Measurements from ENCODE around the gene EPS15. TPM values are rescaled to one million over a fixed set of nuclear protein-coding genes. Genes with fewer than 3 reads are reported as not detected.
"Not testable (repeated sequence)": the region's sequence is repeated elsewhere in the genome, so short reads cannot be mapped to it uniquely, and the experiment has no call there.

Gene EPS15
- total and polyA plus RNA-seq, 2 donors (not counting 1 experiment from before 2014, with no cell fraction given) = 40.3 to 151 TPM

GRCh38 chr1:51392241-51392640, 126.8 kb downstream of the EPS15 start:
- Histone ChIP-seq H3K4me2 (replicated peaks; ENCODE audit: low read depth, low read length, poor library complexity, severe bottlenecking) (no peak overlapping the region), H3K9me3 (ENCODE audit: control extremely low read depth in 1 of 3, control insufficient read depth in 2 of 3, insufficient read depth in 1 of 3, low read length in 2 of 3) (no peaks in the 10 kb centered on the region), H3K4me3 (ENCODE audit: control extremely low read depth in 1 of 5, extremely low read depth in 1 of 5, insufficient read depth in 1 of 5, low read depth in 2 of 5, low read length in 4 of 5) (no peak overlapping the region), H4K20me1 (ENCODE audit: control insufficient read depth, insufficient read depth, low read length, poor library complexity, severe bottlenecking) (no peaks in the 10 kb centered on the region), H2AFZ (ENCODE audit: insufficient read depth, low read depth, low read length, poor library complexity, severe bottlenecking) (no peak overlapping the region), H3K79me2 (ENCODE audit: control insufficient read depth, insufficient read depth, low read length) (no peaks in the 10 kb centered on the region), H3K4me1 (ENCODE audit: control insufficient read depth in 2 of 2, insufficient read depth in 2 of 2, low read length in 2 of 2) (no peaks in the 10 kb centered on the region), H3K27ac (ENCODE audit: low read length in 2 of 2) (no peak overlapping the region), H3K36me3 (replicated peaks in 1 of 2; ENCODE audit: control extremely low read depth in 1 of 2, control insufficient read depth in 1 of 2, extremely low read depth in 1 of 2, insufficient read depth in 2 of 2, low read length in 1 of 2) (peaks cover 7 to 51% of the 10 kb centered on the region in 2 experiments), H3K9ac (ENCODE audit: low read length) (no peak overlapping the region), H3K27me3 (replicated peaks in 1 of 4; ENCODE audit: control extremely low read depth in 1 of 4, control insufficient read depth in 3 of 4, insufficient read depth in 4 of 4, low read length in 3 of 4) (no peaks in the 10 kb centered on the region)
- H3K4me3 Mint-ChIP-seq = no peak overlapping the region
- CTCF ChIA-PET = no interaction called here
- intact Hi-C loops (cut with micrococcal nuclease) = no loop called here
- H3K4me1 Mint-ChIP-seq = no peaks in the 10 kb centered on the region
- ATAC-seq (ENCODE audit: low read depth) (no peak), DNase-seq (no peak)
- H3K27ac Mint-ChIP-seq = no peak overlapping the region
- H3K27me3 Mint-ChIP-seq = no peaks in the 10 kb centered on the region
- no CpG with 5 or more reads among the region's 1 CpG for WGBS (ENCODE audit: insufficient coverage)
- no peak for TF ChIP-seq EZH2 (IDR thresholded peaks at IDR 0.05; ENCODE audit: borderline replicate concordance, insufficient read depth, low read depth, low read length, poor library complexity, severe bottlenecking)
- no peaks in the 10 kb centered on the region for H3K9me3 Mint-ChIP-seq (ENCODE audit: insufficient read depth)
- POLR2A ChIA-PET = no interaction called here

- H3K27me3 Mint-ChIP-seq; CTCF ChIA-PET; H3K9ac ChIP-seq (ENCODE audit: low read length); H3K4me3 ChIP-seq (ENCODE audit: control extremely low read depth in 1 of 5, extremely low read depth in 1 of 5, insufficient read depth in 1 of 5, low read depth in 2 of 5, low read length in 4 of 5); H3K27me3 ChIP-seq (replicated peaks in 1 of 4; ENCODE audit: control extremely low read depth in 1 of 4, control insufficient read depth in 3 of 4, insufficient read depth in 4 of 4, low read length in 3 of 4); intact Hi-C loops (cut with micrococcal nuclease); H3K4me1 Mint-ChIP-seq; H3K79me2 ChIP-seq (ENCODE audit: control insufficient read depth, insufficient read depth, low read length); H3K4me2 ChIP-seq (replicated peaks; ENCODE audit: low read depth, low read length, poor library complexity, severe bottlenecking); H3K9me3 ChIP-seq (ENCODE audit: control extremely low read depth in 1 of 3, control insufficient read depth in 2 of 3, insufficient read depth in 1 of 3, low read length in 2 of 3); ATAC-seq (ENCODE audit: low read depth); H4K20me1 ChIP-seq (ENCODE audit: control insufficient read depth, insufficient read depth, low read length, poor library complexity, severe bottlenecking); H3K9me3 Mint-ChIP-seq (ENCODE audit: insufficient read depth); DNase-seq; H3K27ac ChIP-seq (ENCODE audit: low read length in 2 of 2); H3K27ac Mint-ChIP-seq; H3K4me1 ChIP-seq (ENCODE audit: control insufficient read depth in 2 of 2, insufficient read depth in 2 of 2, low read length in 2 of 2); H3K4me3 Mint-ChIP-seq; POLR2A ChIA-PET; H2AFZ ChIP-seq (ENCODE audit: insufficient read depth, low read depth, low read length, poor library complexity, severe bottlenecking): not testable (repeated sequence)
- H3K36me3 ChIP-seq (replicated peaks in 1 of 2; ENCODE audit: control extremely low read depth in 1 of 2, control insufficient read depth in 1 of 2, extremely low read depth in 1 of 2, insufficient read depth in 2 of 2, low read length in 1 of 2) = peaks cover 8 to 44% of the 10 kb centered on the region in 2 experiments
- WGBS (ENCODE audit: insufficient coverage) = no CpG with 5 or more reads among the region's 2 CpGs
Measured at GRCh38 chr1:51390641-51391040, 128.4 kb downstream of the EPS15 start.

- H3K27ac Mint-ChIP-seq; H3K9ac ChIP-seq (ENCODE audit: low read length); POLR2A ChIA-PET; H3K4me1 ChIP-seq (ENCODE audit: control insufficient read depth in 2 of 2, insufficient read depth in 2 of 2, low read length in 2 of 2); intact Hi-C loops (cut with micrococcal nuclease); H3K27me3 ChIP-seq (replicated peaks in 1 of 4; ENCODE audit: control extremely low read depth in 1 of 4, control insufficient read depth in 3 of 4, insufficient read depth in 4 of 4, low read length in 3 of 4); H3K27ac ChIP-seq (ENCODE audit: low read length in 2 of 2); CTCF ChIA-PET; H4K20me1 ChIP-seq (ENCODE audit: control insufficient read depth, insufficient read depth, low read length, poor library complexity, severe bottlenecking); H3K9me3 ChIP-seq (ENCODE audit: control extremely low read depth in 1 of 3, control insufficient read depth in 2 of 3, insufficient read depth in 1 of 3, low read length in 2 of 3); H3K79me2 ChIP-seq (ENCODE audit: control insufficient read depth, insufficient read depth, low read length); DNase-seq; H3K9me3 Mint-ChIP-seq (ENCODE audit: insufficient read depth); H3K4me1 Mint-ChIP-seq; H3K4me2 ChIP-seq (replicated peaks; ENCODE audit: low read depth, low read length, poor library complexity, severe bottlenecking); H2AFZ ChIP-seq (ENCODE audit: insufficient read depth, low read depth, low read length, poor library complexity, severe bottlenecking); H3K4me3 ChIP-seq (ENCODE audit: control extremely low read depth in 1 of 5, extremely low read depth in 1 of 5, insufficient read depth in 1 of 5, low read depth in 2 of 5, low read length in 4 of 5); H3K27me3 Mint-ChIP-seq; H3K4me3 Mint-ChIP-seq; ATAC-seq (ENCODE audit: low read depth): not testable (repeated sequence)
- no CpG with 5 or more reads among the region's 3 CpGs for WGBS (ENCODE audit: insufficient coverage)
- peaks cover 12 to 45% of the 10 kb centered on the region in 2 experiments for H3K36me3 ChIP-seq (replicated peaks in 1 of 2; ENCODE audit: control extremely low read depth in 1 of 2, control insufficient read depth in 1 of 2, extremely low read depth in 1 of 2, insufficient read depth in 2 of 2, low read length in 1 of 2)
Measured at GRCh38 chr1:51387288-51387687, 131.8 kb downstream of the EPS15 start.

DNA sequence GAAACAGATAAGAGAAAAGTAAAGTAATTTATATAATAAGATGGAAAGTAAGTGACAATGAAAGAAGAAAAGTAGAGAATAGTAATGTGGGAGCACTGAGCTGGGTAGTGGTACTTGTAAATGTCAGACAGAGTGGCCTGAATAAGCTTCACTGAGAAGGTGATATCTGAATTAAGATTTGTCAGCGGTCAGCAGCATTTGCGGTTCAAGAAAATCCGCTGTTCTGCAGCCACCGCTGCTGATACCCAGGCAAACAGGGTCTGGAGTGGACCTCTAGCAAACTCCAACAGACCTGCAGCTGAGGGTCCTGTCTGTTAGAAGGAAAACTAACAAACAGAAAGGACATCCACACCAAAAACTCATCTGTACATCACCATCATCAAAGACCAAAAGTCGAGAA, 132.8 kb downstream of the EPS15 start:
- H3K4me3 Mint-ChIP-seq; H3K27me3 ChIP-seq (replicated peaks in 1 of 4; ENCODE audit: control extremely low read depth in 1 of 4, control insufficient read depth in 3 of 4, insufficient read depth in 4 of 4, low read length in 3 of 4); DNase-seq; H3K4me1 ChIP-seq (ENCODE audit: control insufficient read depth in 2 of 2, insufficient read depth in 2 of 2, low read length in 2 of 2); ATAC-seq (ENCODE audit: low read depth); H3K9ac ChIP-seq (ENCODE audit: low read length); CTCF ChIA-PET; H3K9me3 Mint-ChIP-seq (ENCODE audit: insufficient read depth); H4K20me1 ChIP-seq (ENCODE audit: control insufficient read depth, insufficient read depth, low read length, poor library complexity, severe bottlenecking); H2AFZ ChIP-seq (ENCODE audit: insufficient read depth, low read depth, low read length, poor library complexity, severe bottlenecking); H3K4me3 ChIP-seq (ENCODE audit: control extremely low read depth in 1 of 5, extremely low read depth in 1 of 5, insufficient read depth in 1 of 5, low read depth in 2 of 5, low read length in 4 of 5); POLR2A ChIA-PET; H3K79me2 ChIP-seq (ENCODE audit: control insufficient read depth, insufficient read depth, low read length); H3K27ac ChIP-seq (ENCODE audit: low read length in 2 of 2); H3K27ac Mint-ChIP-seq; H3K4me1 Mint-ChIP-seq; H3K27me3 Mint-ChIP-seq; intact Hi-C loops (cut with micrococcal nuclease); H3K9me3 ChIP-seq (ENCODE audit: control extremely low read depth in 1 of 3, control insufficient read depth in 2 of 3, insufficient read depth in 1 of 3, low read length in 2 of 3); H3K4me2 ChIP-seq (replicated peaks; ENCODE audit: low read depth, low read length, poor library complexity, severe bottlenecking): not testable (repeated sequence)
- peaks cover 10 to 36% of the 10 kb centered on the region in 2 experiments for H3K36me3 ChIP-seq (replicated peaks in 1 of 2; ENCODE audit: control extremely low read depth in 1 of 2, control insufficient read depth in 1 of 2, extremely low read depth in 1 of 2, insufficient read depth in 2 of 2, low read length in 1 of 2)
- no CpG with 5 or more reads among the region's 5 CpGs for WGBS (ENCODE audit: insufficient coverage)

Data from B cell (primary cell).